ENCODE measurements around the gene GLP2R.

GRCh38 chr17:9802294-9802693, 23.4 kb upstream of the GLP2R start:
- TF ChIP-seq CTCF (conservative IDR thresholded peaks at IDR 0.05) (no peak), ZFX (IDR thresholded peaks at IDR 0.05) (no peak)

All from C4-2B (cell line).